Panc1 (cell line): ENCODE data around the gene UBE2E1. TPM values are rescaled to one million over a fixed set of nuclear protein-coding genes. Genes with fewer than 3 reads are reported as not detected.

Source experiments
- ATAC-seq: fragments of 200-7000 bp; cut with Tn5 transposase; 2 replicates; pipeline ENCODE4 v1.9.1; 2020; ENCODE audit warnings: mild to moderate bottlenecking, moderate library complexity
- BruUV-seq: library from RNA; stranded (reverse); fragments of 400-500 nt; replicated peaks from 2 replicates; lab custom pipeline; 2021; lab: Mats Ljungman, UMichigan
- CTCF ChIA-PET: fragments of 300-600 bp; sonication (Branson Sonifier 250); formaldehyde crosslinking; loops from one replicate; lab custom pipeline; 2022; ENCODE audit warnings: antibody characterized with exemption; lab: Charles Lee
- POLR2A ChIA-PET: fragments of 300-600 bp; sonication (Branson Sonifier 250); formaldehyde crosslinking; loops from one replicate; lab custom pipeline; 2022; ENCODE audit warnings: antibody characterized with exemption; lab: Charles Lee
- DNase-seq: peaks from one replicate; pipeline ENCODE4 v3.0.0-alpha.2; 2010; ENCODE audit warnings: low read depth, low spot score
- H3K27ac ChIP-seq: 2 replicates; pipeline ENCODE4 v1.5.1; 2011; ENCODE audit warnings: mild to moderate bottlenecking, low read length, inconsistent platforms
- H3K27me3 ChIP-seq: fragments of 200-500 bp; sonication (Bioruptor generic); 2 replicates; pipeline ENCODE4 v1.6.0; 2014; ENCODE audit warnings: low read length, inconsistent platforms; ENCODE audit not compliant: control insufficient read depth, insufficient read depth
- H3K36me3 ChIP-seq: fragments of 200-500 bp; sonication (Bioruptor generic); 2 replicates; pipeline ENCODE4 v1.5.1; 2014; ENCODE audit warnings: inconsistent platforms, mild to moderate bottlenecking, low read length, moderate library complexity; ENCODE audit not compliant: control insufficient read depth, insufficient read depth
- H3K4me1 ChIP-seq: 2 replicates; pipeline ENCODE4 v1.5.1; 2011; ENCODE audit warnings: inconsistent platforms, mild to moderate bottlenecking, low read length, moderate library complexity; ENCODE audit not compliant: control insufficient read depth, insufficient read depth
- H3K4me3 ChIP-seq, 2 experiments: 2 replicates each; pipeline ENCODE4 v1.5.1; 2011 to 2012; ENCODE audit warnings: low read depth in 2 of 2, low read length in 2 of 2, mild to moderate bottlenecking in 2 of 2, inconsistent platforms in 1 of 2, moderate library complexity in 1 of 2
- H3K9me3 ChIP-seq: fragments of 200-500 bp; sonication (Bioruptor generic); 2 replicates; pipeline ENCODE4 v1.5.1; 2014; ENCODE audit warnings: low read depth, mild to moderate bottlenecking, inconsistent platforms, low read length, moderate library complexity; ENCODE audit not compliant: control insufficient read depth, insufficient read depth
- POLR2AphosphoS5 ChIP-seq: IDR thresholded peaks from 2 replicates; pipeline ENCODE4 v1.6.1; 2012; ENCODE audit warnings: mild to moderate bottlenecking, low read depth, low read length, moderate library complexity
- SIN3A ChIP-seq: IDR thresholded peaks from 2 replicates; pipeline ENCODE4 v1.6.1; 2012; ENCODE audit warnings: low read depth, mild to moderate bottlenecking, low read length, moderate library complexity, borderline replicate concordance; ENCODE audit not compliant: insufficient read depth
- TCF7L2 ChIP-seq: IDR thresholded peaks from 2 replicates; pipeline ENCODE4 v1.6.1; 2011; ENCODE audit warnings: mild to moderate bottlenecking, low read depth, low read length, inconsistent platforms
- in situ Hi-C: cut with HindIII; loops from 2 replicates; pipeline ENCODE4 v1.10.0; 2016; ENCODE audit warnings: low sequenced_read_pairs, low pct_unique_long_range_greater_than_20kb
- intact Hi-C: fragments of 100-400 bp; cut with micrococcal nuclease; formaldehyde crosslinking; loops from one replicate; pipeline ENCODE4 v1.10.0; 2022; ENCODE audit not compliant: unreplicated experiment
- total RNA-seq: library from RNA; stranded (reverse); gene quantifications from one replicate; pipeline ENCODE4 v1.2.1, GENCODE V29; 2021; ENCODE audit not compliant: unreplicated experiment
- TF ChIP-seq, protein P1 (sequence below), 2 experiments: IDR thresholded peaks; 2 replicates each; pipeline ENCODE4 v1.6.1; 2011 to 2012; ENCODE audit warnings: low read depth in 2 of 2, control low read depth in 1 of 2, low read length in 1 of 2, mild to moderate bottlenecking in 1 of 2, moderate library complexity in 1 of 2; ENCODE audit not compliant: insufficient read depth in 1 of 2
- TF ChIP-seq, protein P2 (sequence below): fragments of 450-650 bp; IDR thresholded peaks from 2 replicates; pipeline ENCODE4 v1.5.1; 2017; ENCODE audit warnings: mild to moderate bottlenecking

The UBE2E1 gene
- total RNA-seq, 1 experiment from 2014 or later, result 127 TPM

- DNase-seq, result no peak
- Histone ChIP-seq H3K27me3 (no peaks in the 10 kb centered on the region), H3K9me3 (no peaks in the 10 kb centered on the region), H3K4me1 (peaks cover 33% of the 10 kb centered on the region), H3K36me3 (no peaks in the 10 kb centered on the region), H3K27ac (0 out of 2 replicates have a peak overlapping the region, but pooled peaks have one; percentile 29), H3K4me3 (peak overlapping the region in 1 of 2 experiments; percentile 18; a peak in 1 of 4 replicates)
- CTCF ChIA-PET, result no interaction called here
- intact Hi-C loops (no loop called here), in situ Hi-C loops (no loop called here)
- BruUV-seq, result no TSS peak
- TF ChIP-seq, protein P1, sequence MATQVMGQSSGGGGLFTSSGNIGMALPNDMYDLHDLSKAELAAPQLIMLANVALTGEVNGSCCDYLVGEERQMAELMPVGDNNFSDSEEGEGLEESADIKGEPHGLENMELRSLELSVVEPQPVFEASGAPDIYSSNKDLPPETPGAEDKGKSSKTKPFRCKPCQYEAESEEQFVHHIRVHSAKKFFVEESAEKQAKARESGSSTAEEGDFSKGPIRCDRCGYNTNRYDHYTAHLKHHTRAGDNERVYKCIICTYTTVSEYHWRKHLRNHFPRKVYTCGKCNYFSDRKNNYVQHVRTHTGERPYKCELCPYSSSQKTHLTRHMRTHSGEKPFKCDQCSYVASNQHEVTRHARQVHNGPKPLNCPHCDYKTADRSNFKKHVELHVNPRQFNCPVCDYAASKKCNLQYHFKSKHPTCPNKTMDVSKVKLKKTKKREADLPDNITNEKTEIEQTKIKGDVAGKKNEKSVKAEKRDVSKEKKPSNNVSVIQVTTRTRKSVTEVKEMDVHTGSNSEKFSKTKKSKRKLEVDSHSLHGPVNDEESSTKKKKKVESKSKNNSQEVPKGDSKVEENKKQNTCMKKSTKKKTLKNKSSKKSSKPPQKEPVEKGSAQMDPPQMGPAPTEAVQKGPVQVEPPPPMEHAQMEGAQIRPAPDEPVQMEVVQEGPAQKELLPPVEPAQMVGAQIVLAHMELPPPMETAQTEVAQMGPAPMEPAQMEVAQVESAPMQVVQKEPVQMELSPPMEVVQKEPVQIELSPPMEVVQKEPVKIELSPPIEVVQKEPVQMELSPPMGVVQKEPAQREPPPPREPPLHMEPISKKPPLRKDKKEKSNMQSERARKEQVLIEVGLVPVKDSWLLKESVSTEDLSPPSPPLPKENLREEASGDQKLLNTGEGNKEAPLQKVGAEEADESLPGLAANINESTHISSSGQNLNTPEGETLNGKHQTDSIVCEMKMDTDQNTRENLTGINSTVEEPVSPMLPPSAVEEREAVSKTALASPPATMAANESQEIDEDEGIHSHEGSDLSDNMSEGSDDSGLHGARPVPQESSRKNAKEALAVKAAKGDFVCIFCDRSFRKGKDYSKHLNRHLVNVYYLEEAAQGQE (IDR thresholded peaks at IDR 0.05; ENCODE audit: insufficient read depth in 1 of 2, low read depth in 2 of 2, low read length in 1 of 2), result no peak
- TF ChIP-seq TCF7L2, result no peak
- ATAC-seq, result peak; percentile 76
- POLR2A ChIA-PET, result no interaction called here
Observed at GRCh38 chr3:23865595-23866396, 60.0 kb downstream of the UBE2E1 start.

DNA sequence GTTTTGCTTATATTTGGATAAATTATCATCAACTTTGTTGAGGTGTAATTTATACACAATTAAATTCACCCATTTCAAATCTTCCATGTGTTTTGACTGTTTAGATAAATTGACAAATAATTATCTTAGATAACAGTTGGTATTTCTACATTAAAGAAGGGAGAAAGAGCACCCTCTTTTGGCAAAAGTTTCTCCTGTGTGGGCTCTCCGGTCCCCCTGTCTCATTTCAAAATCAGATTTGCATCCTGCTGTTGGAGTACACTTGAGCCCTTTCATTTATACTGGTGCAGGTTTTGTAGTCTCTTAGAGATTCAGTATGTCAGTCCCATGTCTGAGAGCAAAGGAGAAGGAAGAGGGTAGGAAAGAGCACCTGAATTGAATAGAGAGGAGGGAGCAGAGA is 61.6 kb downstream of the UBE2E1 start:
- ChIA-PET CTCF (no interaction called here), POLR2A (no interaction called here)
- no peak overlapping the region for H3K4me3 ChIP-seq
- H3K27ac ChIP-seq, result peak overlapping the region; percentile 39; the same call in 1 of the 2 replicates
- ATAC-seq, result no peak
- peaks cover 33% of the 10 kb centered on the region for H3K4me1 ChIP-seq
- no peak for DNase-seq
- H3K27me3 ChIP-seq, result no peaks in the 10 kb centered on the region
- no peak for TF ChIP-seq SIN3A
- no peak for TF ChIP-seq TCF7L2
- no peak for TF ChIP-seq POLR2AphosphoS5
- TF ChIP-seq, protein P2, sequence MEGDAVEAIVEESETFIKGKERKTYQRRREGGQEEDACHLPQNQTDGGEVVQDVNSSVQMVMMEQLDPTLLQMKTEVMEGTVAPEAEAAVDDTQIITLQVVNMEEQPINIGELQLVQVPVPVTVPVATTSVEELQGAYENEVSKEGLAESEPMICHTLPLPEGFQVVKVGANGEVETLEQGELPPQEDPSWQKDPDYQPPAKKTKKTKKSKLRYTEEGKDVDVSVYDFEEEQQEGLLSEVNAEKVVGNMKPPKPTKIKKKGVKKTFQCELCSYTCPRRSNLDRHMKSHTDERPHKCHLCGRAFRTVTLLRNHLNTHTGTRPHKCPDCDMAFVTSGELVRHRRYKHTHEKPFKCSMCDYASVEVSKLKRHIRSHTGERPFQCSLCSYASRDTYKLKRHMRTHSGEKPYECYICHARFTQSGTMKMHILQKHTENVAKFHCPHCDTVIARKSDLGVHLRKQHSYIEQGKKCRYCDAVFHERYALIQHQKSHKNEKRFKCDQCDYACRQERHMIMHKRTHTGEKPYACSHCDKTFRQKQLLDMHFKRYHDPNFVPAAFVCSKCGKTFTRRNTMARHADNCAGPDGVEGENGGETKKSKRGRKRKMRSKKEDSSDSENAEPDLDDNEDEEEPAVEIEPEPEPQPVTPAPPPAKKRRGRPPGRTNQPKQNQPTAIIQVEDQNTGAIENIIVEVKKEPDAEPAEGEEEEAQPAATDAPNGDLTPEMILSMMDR, result no peak
- TF ChIP-seq, protein P1 (IDR thresholded peaks at IDR 0.05; ENCODE audit: insufficient read depth in 1 of 2, low read depth in 2 of 2, low read length in 1 of 2), result no peak
- BruUV-seq, result no TSS peak
- in situ Hi-C loops, result no loop called here
- no peaks in the 10 kb centered on the region for H3K9me3 ChIP-seq
- intact Hi-C loops, result no loop called here
- no peaks in the 10 kb centered on the region for H3K36me3 ChIP-seq
